ENCODE measurements around the gene ABCC1. TPM values are rescaled to one million over a fixed set of nuclear protein-coding genes. Genes with fewer than 3 reads are reported as not detected.
"Not testable (repeated sequence)": the region's sequence is repeated elsewhere in the genome, so short reads cannot be mapped to it uniquely, and the experiment has no call there.

ABCC1 gene
- total RNA-seq, 1 donor from 2014 or later, result 95.7 TPM

DNA sequence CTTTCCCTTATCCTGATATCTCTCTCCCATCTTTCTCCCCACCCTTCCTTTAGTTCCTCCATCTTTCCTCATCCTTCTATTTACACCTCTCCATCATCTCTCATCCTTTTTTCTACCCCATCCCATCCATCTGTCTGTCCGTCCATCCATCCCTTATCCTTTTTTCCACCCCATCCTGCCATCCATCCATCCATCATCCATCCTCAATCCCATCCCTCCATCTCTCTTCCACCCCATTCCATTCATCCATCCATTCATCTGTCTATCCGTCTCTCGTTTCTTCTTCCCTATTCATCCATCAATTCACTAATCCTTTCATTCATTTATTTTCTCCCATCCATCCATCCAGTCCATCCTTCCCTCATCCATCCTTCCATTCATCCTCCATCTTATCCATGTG, 205.8 kb downstream of the ABCC1 start:
- H3K36me3 Mint-ChIP-seq (ENCODE audit: low read depth), result no peaks in the 10 kb centered on the region
- no peak overlapping the region for H3K27ac Mint-ChIP-seq

GRCh38 chr16:16157166-16157565, 207.8 kb downstream of the ABCC1 start:
- no peaks in the 10 kb centered on the region for H3K27me3 Mint-ChIP-seq (ENCODE audit: low read depth)
- no peak overlapping the region for H3K27ac Mint-ChIP-seq
- H3K36me3 Mint-ChIP-seq (ENCODE audit: low read depth), result no peaks in the 10 kb centered on the region
- H3K4me1 Mint-ChIP-seq (ENCODE audit: low read depth), result no peaks in the 10 kb centered on the region
- H3K4me3 Mint-ChIP-seq (ENCODE audit: low read depth), result no peak overlapping the region
- peaks cover 11% of the 10 kb centered on the region for H3K9me3 Mint-ChIP-seq
- intact Hi-C loops (cut with micrococcal nuclease), result no loop called here
- DNase-seq (ENCODE audit: low spot score), result no peak

More for the DNA sequence above, 205.8 kb downstream of the ABCC1 start:
- peaks cover 11% of the 10 kb centered on the region for H3K9me3 Mint-ChIP-seq
- intact Hi-C loops (cut with micrococcal nuclease), result no loop called here
- DNase-seq (ENCODE audit: low spot score), result no peak
- H3K4me1 Mint-ChIP-seq (ENCODE audit: low read depth), result peaks cover 3% of the 10 kb centered on the region
- H3K4me3 Mint-ChIP-seq (ENCODE audit: low read depth), result no peak overlapping the region
- H3K27me3 Mint-ChIP-seq (ENCODE audit: low read depth), result no peaks in the 10 kb centered on the region

DNA sequence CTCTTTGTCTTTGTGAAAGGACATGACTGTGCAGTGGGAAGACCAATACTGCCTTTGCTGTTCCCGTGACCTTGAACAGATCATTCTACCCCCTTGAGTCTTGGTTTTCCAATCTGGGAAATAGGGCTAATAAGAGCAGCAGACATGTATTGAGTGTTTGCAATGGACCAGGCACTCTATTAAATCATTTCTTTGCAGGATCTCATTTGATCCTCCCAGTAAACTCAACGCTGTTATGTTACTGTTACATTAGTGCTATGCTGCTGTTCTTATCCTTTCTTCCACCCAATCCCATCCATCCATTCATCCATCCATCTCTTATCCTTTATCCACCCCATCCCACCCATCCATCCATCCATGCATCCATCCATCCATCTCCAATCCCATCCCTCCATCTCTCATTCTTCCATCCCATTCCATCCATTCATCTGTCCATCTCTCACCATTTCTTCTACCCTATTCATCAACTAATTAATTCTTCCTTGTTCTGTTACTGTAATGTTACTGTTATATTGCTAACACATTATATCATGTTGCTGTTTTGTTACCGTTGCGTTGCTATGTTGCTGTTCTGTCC, 208.8 kb downstream of the ABCC1 start:
- no peak overlapping the region for H3K4me3 Mint-ChIP-seq (ENCODE audit: low read depth)
- H3K9me3 Mint-ChIP-seq, result peaks cover 11% of the 10 kb centered on the region
- no peak for DNase-seq (ENCODE audit: low spot score)
- H3K36me3 Mint-ChIP-seq (ENCODE audit: low read depth), result no peaks in the 10 kb centered on the region
- intact Hi-C loops (cut with micrococcal nuclease), result no loop called here
- no peaks in the 10 kb centered on the region for H3K27me3 Mint-ChIP-seq (ENCODE audit: low read depth)
- no peak overlapping the region for H3K27ac Mint-ChIP-seq
- no peaks in the 10 kb centered on the region for H3K4me1 Mint-ChIP-seq (ENCODE audit: low read depth)

DNA sequence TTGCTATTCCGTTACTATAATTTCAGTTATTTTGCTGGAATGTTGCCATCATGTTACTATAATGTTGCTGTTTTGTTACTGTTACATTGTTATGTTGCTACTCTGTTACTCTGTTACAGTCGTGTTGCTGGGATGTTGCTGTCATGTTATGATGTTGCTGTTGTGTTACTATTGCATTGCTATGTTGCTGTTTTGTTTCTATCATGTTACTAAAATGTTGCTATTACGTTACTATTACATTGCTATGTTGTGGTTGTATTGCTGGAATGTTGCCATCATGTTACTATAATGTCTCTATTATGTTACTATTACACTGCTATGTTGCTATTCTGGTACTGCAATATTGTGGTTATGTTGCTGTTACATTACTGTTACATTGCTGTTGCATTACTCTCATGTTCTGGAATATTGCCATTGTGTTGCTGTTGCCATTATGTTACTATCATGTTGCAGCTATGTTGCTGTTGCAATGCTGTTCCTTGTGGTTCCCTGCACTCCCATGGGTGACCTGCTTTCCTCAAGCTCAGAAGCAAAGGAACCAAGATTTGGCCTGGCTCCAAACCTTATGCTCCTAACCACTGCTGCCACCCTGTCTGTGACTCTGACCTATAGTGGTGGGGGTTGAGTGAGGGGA, 209.4 kb downstream of the ABCC1 start:
- no peaks in the 10 kb centered on the region for H3K27me3 Mint-ChIP-seq (ENCODE audit: low read depth)
- no peak overlapping the region for H3K4me3 Mint-ChIP-seq (ENCODE audit: low read depth)
- H3K9me3 Mint-ChIP-seq, result peaks cover 11% of the 10 kb centered on the region
- no peak overlapping the region for H3K27ac Mint-ChIP-seq
- no peaks in the 10 kb centered on the region for H3K36me3 Mint-ChIP-seq (ENCODE audit: low read depth)
- intact Hi-C loops (cut with micrococcal nuclease), result no loop called here
- no peaks in the 10 kb centered on the region for H3K4me1 Mint-ChIP-seq (ENCODE audit: low read depth)
- no peak for DNase-seq (ENCODE audit: low spot score)

GRCh38 chr16:16159662-16160061, 210.2 kb downstream of the ABCC1 start:
- no peak overlapping the region for H3K4me3 Mint-ChIP-seq (ENCODE audit: low read depth)
- intact Hi-C loops (cut with micrococcal nuclease), result no loop called here
- peaks cover 11% of the 10 kb centered on the region for H3K9me3 Mint-ChIP-seq
- H3K27me3 Mint-ChIP-seq (ENCODE audit: low read depth), result no peaks in the 10 kb centered on the region
- H3K27ac Mint-ChIP-seq, result no peak overlapping the region
- H3K4me1 Mint-ChIP-seq (ENCODE audit: low read depth), result no peaks in the 10 kb centered on the region
- H3K36me3 Mint-ChIP-seq (ENCODE audit: low read depth), result no peaks in the 10 kb centered on the region
- no peak for DNase-seq (ENCODE audit: low spot score)

- H3K27ac Mint-ChIP-seq, result no peak overlapping the region
- H3K4me1 Mint-ChIP-seq (ENCODE audit: low read depth), result no peaks in the 10 kb centered on the region
- intact Hi-C loops (cut with micrococcal nuclease), result no loop called here
- no peaks in the 10 kb centered on the region for H3K27me3 Mint-ChIP-seq (ENCODE audit: low read depth)
- no peaks in the 10 kb centered on the region for H3K36me3 Mint-ChIP-seq (ENCODE audit: low read depth)
- H3K4me3 Mint-ChIP-seq (ENCODE audit: low read depth), result no peak overlapping the region
- H3K9me3 Mint-ChIP-seq, result peaks cover 11% of the 10 kb centered on the region
- DNase-seq (ENCODE audit: low spot score), result no peak
These were observed 211.9 kb downstream of the ABCC1 start for GRCh38 chr16:16161319-16161718.

DNA sequence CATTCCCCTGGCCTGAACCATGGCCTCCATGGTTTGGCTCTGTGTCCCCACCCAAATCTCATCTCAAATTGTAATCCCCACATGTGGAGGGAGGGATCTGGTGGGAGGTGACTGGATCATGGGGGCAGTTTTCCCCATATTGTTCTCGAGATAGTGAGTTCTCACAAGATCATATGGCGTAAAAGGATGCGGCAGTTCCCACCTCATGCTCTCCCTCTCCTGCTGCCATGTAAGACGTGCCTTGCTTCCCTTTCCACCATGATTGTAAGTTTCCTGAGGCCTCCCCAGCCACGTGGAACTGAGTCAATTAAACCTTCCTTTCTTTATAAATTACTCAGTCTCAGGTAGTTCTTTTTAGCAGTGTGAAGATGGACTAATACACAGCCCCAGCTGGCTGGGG, 212.4 kb downstream of the ABCC1 start:
- H3K36me3 Mint-ChIP-seq (ENCODE audit: low read depth); H3K27ac Mint-ChIP-seq; DNase-seq (ENCODE audit: low spot score); H3K4me3 Mint-ChIP-seq (ENCODE audit: low read depth); intact Hi-C loops (cut with micrococcal nuclease); H3K4me1 Mint-ChIP-seq (ENCODE audit: low read depth); H3K27me3 Mint-ChIP-seq (ENCODE audit: low read depth): not testable (repeated sequence)
- H3K9me3 Mint-ChIP-seq, result peaks cover 11% of the 10 kb centered on the region

GRCh38 chr16:16162591-16162990, 213.2 kb downstream of the ABCC1 start:
- H3K4me3 Mint-ChIP-seq (ENCODE audit: low read depth), result no peak overlapping the region
- DNase-seq (ENCODE audit: low spot score), result no peak
- no peaks in the 10 kb centered on the region for H3K4me1 Mint-ChIP-seq (ENCODE audit: low read depth)
- no peaks in the 10 kb centered on the region for H3K27me3 Mint-ChIP-seq (ENCODE audit: low read depth)
- no peak overlapping the region for H3K27ac Mint-ChIP-seq
- peaks cover 11% of the 10 kb centered on the region for H3K9me3 Mint-ChIP-seq
- intact Hi-C loops (cut with micrococcal nuclease), result no loop called here
- no peaks in the 10 kb centered on the region for H3K36me3 Mint-ChIP-seq (ENCODE audit: low read depth)

- H3K27ac Mint-ChIP-seq, result no peak overlapping the region
- no peaks in the 10 kb centered on the region for H3K4me1 Mint-ChIP-seq (ENCODE audit: low read depth)
- no peak overlapping the region for H3K4me3 Mint-ChIP-seq (ENCODE audit: low read depth)
- peaks cover 10% of the 10 kb centered on the region for H3K9me3 Mint-ChIP-seq
- no peaks in the 10 kb centered on the region for H3K36me3 Mint-ChIP-seq (ENCODE audit: low read depth)
- intact Hi-C loops (cut with micrococcal nuclease), result no loop called here
- DNase-seq (ENCODE audit: low spot score), result no peak
- no peaks in the 10 kb centered on the region for H3K27me3 Mint-ChIP-seq (ENCODE audit: low read depth)
These were observed 213.7 kb downstream of the ABCC1 start for GRCh38 chr16:16163109-16163508.

- Mint-ChIP-seq H3K4me3 (ENCODE audit: low read depth) (no peak overlapping the region), H3K9me3 (peaks cover 6% of the 10 kb centered on the region), H3K27ac (no peak overlapping the region), H3K36me3 (ENCODE audit: low read depth) (no peaks in the 10 kb centered on the region), H3K27me3 (ENCODE audit: low read depth) (no peaks in the 10 kb centered on the region), H3K4me1 (ENCODE audit: low read depth) (no peaks in the 10 kb centered on the region)
- intact Hi-C loops (cut with micrococcal nuclease), result no loop called here
- no peak for DNase-seq (ENCODE audit: low spot score)
These were observed 214.2 kb downstream of the ABCC1 start for GRCh38 chr16:16163571-16163970.

GRCh38 chr16:16164243-16164642, 214.8 kb downstream of the ABCC1 start:
- Mint-ChIP-seq H3K27me3 (ENCODE audit: low read depth) (no peaks in the 10 kb centered on the region), H3K27ac (no peak overlapping the region), H3K4me3 (ENCODE audit: low read depth) (no peak overlapping the region), H3K36me3 (ENCODE audit: low read depth) (no peaks in the 10 kb centered on the region), H3K4me1 (ENCODE audit: low read depth) (no peaks in the 10 kb centered on the region), H3K9me3 (no peaks in the 10 kb centered on the region)
- intact Hi-C loops (cut with micrococcal nuclease), result no loop called here
- DNase-seq (ENCODE audit: low spot score), result no peak

GRCh38 chr16:16166085-16166484, 216.7 kb downstream of the ABCC1 start:
- no peak for DNase-seq (ENCODE audit: low spot score)
- Mint-ChIP-seq H3K27ac (no peak overlapping the region), H3K27me3 (ENCODE audit: low read depth) (no peaks in the 10 kb centered on the region), H3K4me1 (ENCODE audit: low read depth) (no peaks in the 10 kb centered on the region), H3K4me3 (ENCODE audit: low read depth) (no peak overlapping the region), H3K36me3 (ENCODE audit: low read depth) (no peaks in the 10 kb centered on the region), H3K9me3 (no peaks in the 10 kb centered on the region)
- intact Hi-C loops (cut with micrococcal nuclease), result no loop called here

- Mint-ChIP-seq H3K36me3 (ENCODE audit: low read depth) (no peaks in the 10 kb centered on the region), H3K27me3 (ENCODE audit: low read depth) (no peaks in the 10 kb centered on the region), H3K4me3 (ENCODE audit: low read depth) (no peak overlapping the region), H3K27ac (no peak overlapping the region), H3K9me3 (no peaks in the 10 kb centered on the region), H3K4me1 (ENCODE audit: low read depth) (no peaks in the 10 kb centered on the region)
- DNase-seq (ENCODE audit: low spot score), result no peak
- intact Hi-C loops (cut with micrococcal nuclease), result no loop called here
These were observed 217.5 kb downstream of the ABCC1 start for GRCh38 chr16:16166949-16167348.

- peaks cover 2% of the 10 kb centered on the region for H3K4me1 Mint-ChIP-seq (ENCODE audit: low read depth)
- H3K27me3 Mint-ChIP-seq (ENCODE audit: low read depth), result no peaks in the 10 kb centered on the region
- intact Hi-C loops (cut with micrococcal nuclease), result no loop called here
These were observed 218.5 kb downstream of the ABCC1 start for GRCh38 chr16:16167927-16168326.

More at GRCh38 chr16:16167927-16168326, 218.5 kb downstream of the ABCC1 start:
- H3K36me3 Mint-ChIP-seq (ENCODE audit: low read depth), result no peaks in the 10 kb centered on the region
- H3K4me3 Mint-ChIP-seq (ENCODE audit: low read depth), result no peak overlapping the region
- no peak overlapping the region for H3K27ac Mint-ChIP-seq
- H3K9me3 Mint-ChIP-seq, result no peaks in the 10 kb centered on the region
- no peak for DNase-seq (ENCODE audit: low spot score)

Measured in activated T-helper 2 cell treated with anti-CD3 and anti-CD28 coated beads, Interferon-gamma antibody, Interleukin-2, Interleukin-4, amounts not matched to agents 10 μg/mL and 5 μg/mL and 100 μg/mL, durations not matched to agents 14 hours and 24 hours and 36 hours (primary cell).